ENCODE data around the gene AP4E1.
"Not testable (repeated sequence)": the region's sequence is repeated elsewhere in the genome, so short reads cannot be mapped to it uniquely, and the experiment has no call there.

Gene AP4E1
- total RNA-seq = 38.3 reads per million, percentile 62 among the genes with 10 or more reads in this experiment

DNA sequence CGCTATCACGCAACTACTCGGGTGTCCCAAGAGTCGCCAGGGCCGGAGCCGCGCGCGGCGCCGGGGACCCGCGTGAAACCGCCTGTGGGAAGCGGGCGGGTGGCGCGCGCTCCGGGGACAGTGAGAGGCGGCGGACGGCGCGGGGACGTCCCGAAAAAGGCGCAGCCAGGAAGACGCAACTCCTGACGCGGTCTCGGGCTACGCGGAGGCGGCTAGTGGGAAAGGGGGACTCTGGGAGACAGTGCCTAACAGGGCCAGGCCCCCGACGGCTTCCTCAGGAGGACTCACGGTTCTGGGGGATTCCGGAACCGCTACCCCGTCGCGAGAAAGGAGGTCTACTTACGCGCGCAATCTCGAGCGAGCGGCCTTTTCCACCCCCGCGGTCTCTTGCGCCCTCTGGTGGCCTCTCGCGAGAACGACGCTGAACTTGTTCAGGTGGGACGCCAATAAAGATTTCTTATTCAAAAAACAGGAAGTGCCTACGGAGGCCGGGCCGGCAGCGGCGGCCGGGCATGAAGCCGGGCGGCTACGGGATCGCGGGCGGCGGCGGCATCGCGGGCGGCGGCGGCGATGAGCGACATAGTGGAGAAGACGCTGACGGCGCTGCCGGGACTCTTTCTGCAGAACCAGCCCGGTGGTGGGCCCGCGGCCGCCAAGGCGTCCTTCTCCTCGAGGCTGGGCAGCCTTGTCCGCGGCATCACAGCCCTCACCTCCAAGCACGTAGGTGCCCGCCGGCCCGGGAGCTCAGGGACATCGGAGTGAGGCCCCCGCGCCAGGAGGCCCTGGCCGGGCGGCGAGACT, at the start of gene AP4E1:
Gene AP4E1, plus strand, starts transcription at position 475 of the 801 bp plus-strand sequence. Its CDS starts 96 bp downstream, at position 571.
- peak; percentile 94 for DNase-seq

DNA sequence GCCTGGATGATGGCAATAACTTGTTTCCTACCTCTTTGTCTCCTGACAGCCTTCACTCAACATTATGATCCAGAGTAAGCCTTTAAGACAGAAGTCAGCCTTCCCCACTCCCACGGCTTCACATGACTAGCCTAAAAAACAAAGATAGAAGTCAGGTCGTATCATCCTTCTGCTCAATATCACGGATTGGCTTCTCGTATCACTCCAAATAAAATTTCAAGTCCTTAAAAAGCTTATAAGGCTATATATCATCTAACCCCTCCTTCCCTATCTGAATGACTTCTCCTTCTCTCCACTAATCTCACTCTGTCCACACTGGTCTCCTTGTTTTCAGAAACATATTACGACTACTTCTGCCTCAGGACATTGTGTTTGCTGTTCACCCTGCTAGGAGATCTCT, 47.7 kb upstream of the AP4E1 start:
- DNase-seq = no peak

- DNase-seq = no peak
These were observed 45.9 kb upstream of the AP4E1 start for GRCh38 chr15:50862553-50862952.

GRCh38 chr15:50864873-50865272, 43.6 kb upstream of the AP4E1 start:
- DNase-seq = no peak

- no peak for DNase-seq
These were observed 42.7 kb upstream of the AP4E1 start for GRCh38 chr15:50865515-50866353.

DNA sequence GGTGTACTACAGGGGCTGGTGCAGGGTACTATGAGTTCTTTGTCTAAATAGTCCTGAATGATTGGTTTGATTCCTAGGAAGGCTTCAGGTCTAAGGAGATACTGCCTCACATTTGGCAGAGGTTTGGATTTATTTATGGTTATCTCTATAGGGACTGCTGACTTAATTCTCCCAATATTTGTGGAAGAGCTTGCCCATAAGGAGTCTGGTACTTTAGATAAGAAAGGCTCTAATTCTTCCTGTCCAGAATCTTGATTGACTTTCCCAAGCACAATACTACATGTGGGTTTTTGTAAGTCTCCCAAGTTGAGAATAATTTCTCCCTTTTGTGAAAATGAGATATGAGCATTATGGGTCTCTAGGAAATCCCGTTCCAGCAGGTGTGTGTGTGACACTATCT, 36.7 kb upstream of the AP4E1 start:
- no peak for DNase-seq

- DNase-seq = no peak
These were observed 35.6 kb upstream of the AP4E1 start for GRCh38 chr15:50872832-50873426.

GRCh38 chr15:50873935-50874361, 34.5 kb upstream of the AP4E1 start:
- DNase-seq = no peak

GRCh38 chr15:50875238-50875637, 33.2 kb upstream of the AP4E1 start:
- DNase-seq = not testable (repeated sequence)

DNA sequence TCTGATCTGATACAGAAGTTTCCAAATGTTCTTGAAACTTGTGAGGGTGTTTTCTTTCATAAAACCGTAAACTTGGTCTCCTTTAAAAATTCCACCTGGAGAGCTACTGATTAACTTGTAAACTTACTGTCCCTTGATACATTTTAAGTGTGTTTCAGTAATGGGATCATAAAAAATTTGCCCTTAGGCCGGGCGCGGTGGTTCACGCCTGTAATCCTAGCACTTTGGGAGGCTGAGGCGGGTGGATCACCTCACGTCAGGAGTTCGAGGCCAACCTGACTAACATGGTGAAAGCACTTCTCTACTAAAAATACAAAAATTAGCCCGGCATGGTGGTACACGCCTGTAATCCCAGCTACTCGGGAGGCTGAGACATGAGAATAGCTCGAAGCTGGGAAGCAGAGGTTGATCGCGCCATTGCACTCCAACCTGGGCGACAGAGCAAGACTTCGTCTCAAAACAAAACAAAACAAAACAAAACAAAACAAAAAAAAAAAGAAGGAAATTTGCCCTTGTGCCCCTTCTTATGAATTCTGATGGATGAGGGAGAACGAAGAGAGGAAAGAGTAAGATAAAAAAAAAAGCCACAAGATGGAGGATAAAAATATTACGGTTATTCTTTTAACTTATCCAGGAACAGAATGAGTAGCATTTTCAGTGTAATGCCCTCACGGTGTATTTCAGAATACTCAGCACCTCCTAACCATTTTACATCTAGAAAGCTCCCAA, 32.1 kb upstream of the AP4E1 start:
- no peak for DNase-seq

DNA sequence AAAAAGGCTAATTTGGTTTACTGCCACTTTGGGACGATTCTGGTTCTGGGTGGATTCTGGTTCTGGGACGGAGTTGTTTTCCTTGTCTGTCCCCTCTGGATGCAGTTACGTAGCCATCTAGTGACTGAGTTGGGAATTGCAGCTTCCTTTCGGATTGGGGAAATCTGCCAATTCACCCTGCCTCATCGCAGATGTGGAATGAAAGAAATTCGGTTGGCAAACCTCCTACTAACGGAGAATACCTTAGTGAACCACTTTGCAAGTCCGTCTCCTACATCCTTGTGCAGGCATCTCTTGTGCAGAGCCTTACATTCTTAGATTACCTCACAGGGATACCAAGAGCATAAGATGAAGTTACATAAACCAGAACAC, 31.5 kb upstream of the AP4E1 start:
- DNase-seq = peak; percentile 61

DNA sequence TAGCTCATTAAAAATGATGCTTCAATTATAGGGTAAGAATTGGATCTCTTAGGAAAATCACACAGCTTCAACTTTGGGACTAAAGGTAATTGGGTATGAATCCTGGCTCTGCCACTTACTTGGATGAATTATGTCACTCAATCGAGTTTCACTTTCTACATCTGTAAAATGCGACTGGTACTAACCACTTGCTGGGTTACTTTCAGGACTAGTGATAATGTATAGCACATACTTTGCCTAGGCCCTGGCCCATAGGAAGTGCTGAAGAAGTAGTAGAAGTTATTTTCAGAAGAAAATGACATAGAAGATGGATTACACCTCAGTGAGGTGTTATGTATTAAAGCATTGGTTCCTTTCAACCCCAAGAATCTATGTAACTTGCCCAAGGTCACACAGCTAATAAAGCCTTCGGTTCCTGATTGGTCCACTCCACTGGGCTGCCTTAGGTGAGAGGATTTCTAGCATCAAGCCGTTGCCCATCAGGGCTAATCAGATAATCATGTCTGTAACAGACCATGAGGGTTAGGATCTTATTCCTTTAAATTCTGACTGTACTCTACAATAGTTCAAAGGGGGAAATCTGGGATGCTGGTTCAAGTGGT, 29.4 kb upstream of the AP4E1 start:
- DNase-seq = no peak

DNA sequence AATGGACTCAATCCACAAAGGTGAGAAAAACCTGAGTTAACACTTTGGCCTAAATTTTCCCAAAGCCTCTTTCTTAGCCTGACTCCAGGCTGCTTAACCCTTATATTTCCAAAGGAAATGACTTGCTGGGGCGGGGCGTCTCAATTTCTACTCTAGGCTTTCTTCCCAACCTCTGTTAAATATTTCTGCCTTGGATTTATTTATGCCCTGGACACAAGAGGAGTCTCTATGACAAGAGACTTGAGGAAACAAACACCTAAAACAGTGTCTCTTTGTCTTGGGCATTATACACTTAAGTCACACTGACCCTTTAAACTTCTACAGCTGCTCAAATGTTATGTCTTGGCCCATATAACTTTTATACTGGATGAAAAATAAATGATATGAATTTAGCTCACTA, 28.3 kb upstream of the AP4E1 start:
- DNase-seq = no peak

GRCh38 chr15:50880651-50881114, 27.8 kb upstream of the AP4E1 start:
- DNase-seq = no peak

- DNase-seq = no peak
These were observed 27.1 kb upstream of the AP4E1 start for GRCh38 chr15:50881121-50882048.

GRCh38 chr15:50883903-50884302, 24.6 kb upstream of the AP4E1 start:
- no peak for DNase-seq

DNA sequence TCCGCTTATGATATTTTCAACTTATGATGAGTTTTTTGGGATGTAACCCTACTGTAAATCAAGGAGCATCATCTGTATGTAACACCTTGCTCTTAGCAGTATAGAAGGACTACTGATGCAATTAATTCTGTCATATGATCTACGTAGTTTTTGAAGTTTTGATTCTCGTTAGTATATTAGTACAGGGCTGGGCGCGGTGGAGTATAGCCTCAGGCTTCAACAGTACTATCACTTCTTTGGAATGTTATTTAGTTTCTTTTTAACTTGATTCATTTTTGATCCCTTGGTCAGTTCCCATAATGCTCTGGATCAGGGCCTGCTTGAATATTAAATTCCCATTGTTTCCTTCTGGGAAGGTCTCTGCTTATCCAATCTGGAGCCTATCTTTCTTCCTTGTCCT, 23.9 kb upstream of the AP4E1 start:
- DNase-seq = no peak

DNA sequence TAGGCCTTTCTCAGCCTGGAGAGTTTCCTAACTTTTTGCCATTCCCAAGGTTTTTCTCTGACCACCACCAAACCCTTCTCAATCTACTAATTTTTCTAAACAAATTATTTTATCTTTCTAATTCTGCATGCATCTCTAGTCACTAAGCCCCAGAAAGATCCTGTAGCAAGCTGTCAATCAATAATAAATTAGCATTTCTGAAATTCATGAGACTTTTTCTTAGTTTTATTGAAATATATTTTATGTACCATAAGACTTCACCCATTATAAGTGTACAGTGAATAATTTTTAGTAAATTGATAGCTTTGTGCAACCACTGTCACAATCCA, 22.4 kb upstream of the AP4E1 start:
- DNase-seq = no peak

DNA sequence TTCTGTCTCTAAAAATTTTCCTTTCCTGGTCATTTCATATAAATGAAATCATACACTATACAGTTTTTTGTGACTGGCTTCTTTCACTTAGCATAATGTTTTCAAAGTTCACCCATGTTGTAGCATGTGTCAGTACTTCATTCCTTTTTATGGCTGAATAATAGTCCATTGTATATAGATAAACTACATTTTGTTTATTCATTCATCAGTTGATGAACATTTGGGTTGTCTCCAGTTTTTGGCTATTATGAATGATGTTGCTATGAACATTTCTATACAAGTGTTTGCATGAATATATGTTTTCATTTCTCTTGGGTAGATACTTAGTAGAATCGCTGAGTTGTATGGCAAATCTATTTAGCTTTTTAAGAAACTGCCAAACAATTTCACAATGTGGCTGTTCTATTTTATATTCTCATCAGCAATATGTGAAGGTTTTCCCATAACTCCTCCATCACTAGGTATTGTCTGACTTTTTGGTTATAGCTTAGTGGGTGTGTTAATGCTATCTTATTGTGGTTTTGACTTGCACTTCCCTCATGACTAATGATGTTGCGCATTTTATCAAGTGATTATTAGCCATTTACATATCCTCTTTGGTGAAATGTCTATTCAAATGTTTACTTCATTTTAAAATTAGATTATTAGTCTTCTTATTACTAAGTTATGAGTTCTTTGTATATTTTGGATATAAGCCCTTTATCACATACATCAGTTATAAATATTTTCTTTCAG, 21.7 kb upstream of the AP4E1 start:
- DNase-seq = no peak

DNA sequence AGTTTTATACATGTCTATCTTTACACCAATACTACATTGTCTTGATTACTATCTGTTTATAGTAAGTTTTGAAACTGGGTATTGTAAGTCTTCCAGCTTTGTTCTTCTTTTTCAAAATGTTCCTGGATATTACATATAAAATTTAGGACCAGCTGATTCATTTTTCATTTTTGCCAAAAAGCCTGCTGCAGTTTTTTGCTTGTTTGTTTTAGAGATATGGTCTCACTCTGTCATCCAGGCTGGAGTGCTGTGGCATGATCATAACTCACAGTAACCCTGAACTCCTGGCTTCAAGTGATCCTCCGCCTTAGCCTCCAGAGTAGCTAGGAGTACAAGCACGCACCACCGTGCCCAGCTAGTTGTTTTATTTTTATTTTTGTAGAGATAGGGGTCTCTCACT, 20.4 kb upstream of the AP4E1 start:
- DNase-seq = no peak

DNA sequence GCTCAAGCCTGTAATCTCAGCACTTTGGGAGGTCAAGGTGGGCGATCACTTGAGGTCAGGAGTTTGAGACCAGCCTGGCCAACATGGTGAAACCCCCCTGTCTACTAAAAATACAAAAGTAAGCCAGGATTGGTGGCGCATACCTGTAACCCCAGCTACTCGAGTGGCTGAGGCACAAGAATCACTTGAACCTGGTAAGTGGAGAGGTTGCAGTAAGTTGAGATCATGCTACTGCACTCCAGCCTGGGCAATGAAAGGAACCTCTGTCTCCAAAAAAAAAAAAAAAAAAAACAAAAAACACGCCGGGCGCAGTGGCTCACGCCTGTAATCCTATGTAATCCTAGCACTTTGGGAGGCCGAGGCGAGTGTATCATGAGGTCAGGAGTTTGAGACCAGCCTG, 18.9 kb upstream of the AP4E1 start:
- DNase-seq = no peak
